Testis (tissue), 2 donors: ENCODE data around the gene MTAP.

Experiments
- POLR2A ChIP-seq: fragments of 450-650 bp; IDR thresholded peaks from one replicate; pipeline ENCODE4 v1.6.1; 2017; ENCODE audit warnings: antibody characterized with exemption, mild to moderate bottlenecking, moderate library complexity
- TF ChIP-seq, protein P1 (sequence below), 3 experiments: fragments of 450-650 bp in 2 of 3; fragments of 200-600 bp in 1 of 3; sonication (generic) in 1 of 3; IDR thresholded peaks; one replicate each; pipeline ENCODE4 v1.5.1; 2016 to 2019; ENCODE audit warnings: antibody characterized with exemption in 3 of 3, mild to moderate bottlenecking in 2 of 3, moderate library complexity in 1 of 3

- TF ChIP-seq, protein P1, sequence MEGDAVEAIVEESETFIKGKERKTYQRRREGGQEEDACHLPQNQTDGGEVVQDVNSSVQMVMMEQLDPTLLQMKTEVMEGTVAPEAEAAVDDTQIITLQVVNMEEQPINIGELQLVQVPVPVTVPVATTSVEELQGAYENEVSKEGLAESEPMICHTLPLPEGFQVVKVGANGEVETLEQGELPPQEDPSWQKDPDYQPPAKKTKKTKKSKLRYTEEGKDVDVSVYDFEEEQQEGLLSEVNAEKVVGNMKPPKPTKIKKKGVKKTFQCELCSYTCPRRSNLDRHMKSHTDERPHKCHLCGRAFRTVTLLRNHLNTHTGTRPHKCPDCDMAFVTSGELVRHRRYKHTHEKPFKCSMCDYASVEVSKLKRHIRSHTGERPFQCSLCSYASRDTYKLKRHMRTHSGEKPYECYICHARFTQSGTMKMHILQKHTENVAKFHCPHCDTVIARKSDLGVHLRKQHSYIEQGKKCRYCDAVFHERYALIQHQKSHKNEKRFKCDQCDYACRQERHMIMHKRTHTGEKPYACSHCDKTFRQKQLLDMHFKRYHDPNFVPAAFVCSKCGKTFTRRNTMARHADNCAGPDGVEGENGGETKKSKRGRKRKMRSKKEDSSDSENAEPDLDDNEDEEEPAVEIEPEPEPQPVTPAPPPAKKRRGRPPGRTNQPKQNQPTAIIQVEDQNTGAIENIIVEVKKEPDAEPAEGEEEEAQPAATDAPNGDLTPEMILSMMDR (IDR thresholded peaks at IDR 0.05), result no peak
- no peak for TF ChIP-seq POLR2A
Measured at GRCh38 chr9:21836437-21837161, 34.2 kb downstream of the MTAP start.
